H1 (cell line): ENCODE data around the gene CIB4. TPM values are rescaled to one million over a fixed set of nuclear protein-coding genes. Genes with fewer than 3 reads are reported as not detected.

Experiments used
- CTCF ChIA-PET: fragments of 300-600 bp; sonication (Branson Sonifier 250); formaldehyde crosslinking; loops from one replicate; lab custom pipeline; 2021; ENCODE audit not compliant: partially characterized antibody; lab: Charles Lee
- POLR2A ChIA-PET: fragments of 300-600 bp; sonication (Branson Sonifier 250); formaldehyde crosslinking; loops from one replicate; lab custom pipeline; 2021; ENCODE audit warnings: inconsistent platforms; ENCODE audit not compliant: partially characterized antibody; lab: Charles Lee
- DNase-seq, 2 experiments: peaks; one replicate each; pipeline versions ENCODE4 v3.0.0 to v3.0.0-alpha.2; 2010 to 2022; ENCODE audit warnings: low spot score in 2 of 2, low read depth in 1 of 2, mixed read lengths in 1 of 2
- FAIRE-seq: peaks from 2 replicates; lab custom pipeline; 2011; peaks lifted over from hg19 to GRCh38; lab: Jason Lieb, UNC
- H2AFZ ChIP-seq: 2 replicates; pipeline ENCODE4 v1.8.1; 2012; ENCODE audit warnings: low read length, inconsistent platforms
- H2AK5ac ChIP-seq: 2 replicates; pipeline ENCODE4 v1.6.1; 2013; ENCODE audit warnings: low read depth, low read length
- H2BK120ac ChIP-seq: replicated peaks from 2 replicates; pipeline ENCODE3; 2013; ENCODE audit warnings: low read depth, low read length, inconsistent platforms
- H2BK12ac ChIP-seq: 2 replicates; pipeline ENCODE4 v1.6.1; 2013; ENCODE audit warnings: low read depth, low read length
- H2BK15ac ChIP-seq: 2 replicates; pipeline ENCODE4 v1.6.1; 2013; ENCODE audit warnings: low read length
- H2BK20ac ChIP-seq: 2 replicates; pipeline ENCODE4 v1.6.1; 2013; ENCODE audit warnings: low read length
- H2BK5ac ChIP-seq: 2 replicates; pipeline ENCODE4 v1.6.1; 2013; ENCODE audit warnings: low read depth, low read length
- H3K14ac ChIP-seq: 2 replicates; pipeline ENCODE4 v1.6.1; 2013; ENCODE audit warnings: inconsistent platforms; ENCODE audit not compliant: insufficient read length
- H3K18ac ChIP-seq: 2 replicates; pipeline ENCODE4 v1.6.1; 2013; ENCODE audit warnings: low read length; ENCODE audit errors: extremely low read depth
- H3K23ac ChIP-seq: 2 replicates; pipeline ENCODE4 v1.6.1; 2013; ENCODE audit warnings: inconsistent platforms; ENCODE audit not compliant: insufficient read length
- H3K23me2 ChIP-seq: 2 replicates; pipeline ENCODE4 v1.6.1; 2013; ENCODE audit warnings: low read depth, low read length
- H3K27ac ChIP-seq: 2 replicates; pipeline ENCODE4 v1.6.1; 2011; ENCODE audit warnings: low read depth, low read length, inconsistent platforms
- H3K27me3 ChIP-seq, 4 experiments: replicated peaks in 1 of 4; 1 replicate in 1 of 4; 2 replicates in 3 of 4; pipeline versions ENCODE4 v1.6.1 to v1.8.1; 2011 to 2013; ENCODE audit warnings: low read length in 3 of 4, mild to moderate bottlenecking in 3 of 4, inconsistent platforms in 2 of 4, mixed read lengths in 2 of 4, moderate library complexity in 1 of 4; ENCODE audit not compliant: control insufficient read depth in 3 of 4, insufficient read depth in 3 of 4; ENCODE audit errors: extremely low read depth in 1 of 4
- H3K36me3 ChIP-seq, 4 experiments: 2 replicates each; pipeline versions ENCODE4 v1.6.1 to v1.8.1; 2011 to 2013; ENCODE audit warnings: mild to moderate bottlenecking in 4 of 4, low read length in 3 of 4, moderate library complexity in 2 of 4, control low read depth in 1 of 4, inconsistent platforms in 1 of 4; ENCODE audit not compliant: insufficient read depth in 4 of 4, control insufficient read depth in 2 of 4
- H3K4ac ChIP-seq: replicated peaks from 2 replicates; pipeline ENCODE3; 2013; ENCODE audit warnings: low read length, low read depth, mixed read lengths, inconsistent platforms; ENCODE audit not compliant: insufficient read length
- H3K4me1 ChIP-seq, 4 experiments: replicated peaks in 1 of 4; 1 replicate in 1 of 4; 2 replicates in 3 of 4; pipeline versions ENCODE4 v1.6.1 to v1.8.1; 2011 to 2013; ENCODE audit warnings: low read length in 3 of 4, inconsistent platforms in 2 of 4, mixed read lengths in 1 of 4; ENCODE audit not compliant: insufficient read depth in 4 of 4, control insufficient read depth in 3 of 4
- H3K4me2 ChIP-seq, 2 experiments: 2 replicates each; pipeline versions ENCODE4 v1.6.1 to v1.8.1; 2011 to 2013; ENCODE audit warnings: low read depth in 2 of 2, low read length in 2 of 2, control low read depth in 1 of 2, inconsistent platforms in 1 of 2, mild to moderate bottlenecking in 1 of 2; ENCODE audit not compliant: insufficient read depth in 1 of 2
- H3K4me3 ChIP-seq, 4 experiments: fragments of 200-600, 300-600 bp in 1 of 4; sonication (generic), shearing (Covaris generic), sonication (Bioruptor Twin) in 1 of 4; 2 replicates each; pipeline versions ENCODE4 v1.5.1 to v1.8.1; 2011 to 2016; ENCODE audit warnings: low read length in 4 of 4, low read depth in 3 of 4, control low read depth in 2 of 4, inconsistent platforms in 2 of 4, mild to moderate bottlenecking in 2 of 4, mixed read lengths in 1 of 4, moderate library complexity in 1 of 4; ENCODE audit not compliant: insufficient read depth in 2 of 4; ENCODE audit errors: extremely low read depth in 1 of 4
- H3K56ac ChIP-seq: replicated peaks from 2 replicates; pipeline ENCODE3; 2013; ENCODE audit warnings: low read depth, mild to moderate bottlenecking, mixed read lengths, low read length, inconsistent platforms; ENCODE audit not compliant: insufficient read length
- H3K79me1 ChIP-seq: 2 replicates; pipeline ENCODE4 v1.6.1; 2013; ENCODE audit warnings: low read depth, low read length, control low read depth
- H3K79me2 ChIP-seq, 2 experiments: 2 replicates each; pipeline versions ENCODE4 v1.6.1 to v1.8.1; 2012 to 2013; ENCODE audit warnings: low read length in 2 of 2, mild to moderate bottlenecking in 2 of 2, inconsistent platforms in 1 of 2; ENCODE audit not compliant: insufficient read depth in 2 of 2, control insufficient read depth in 1 of 2
- H3K9ac ChIP-seq, 4 experiments: replicated peaks in 1 of 4; 1 replicate in 1 of 4; 2 replicates in 3 of 4; pipeline versions ENCODE4 v1.6.1 to v1.8.1; 2011 to 2013; ENCODE audit warnings: low read depth in 3 of 4, low read length in 3 of 4, control low read depth in 2 of 4, mild to moderate bottlenecking in 2 of 4, moderate library complexity in 2 of 4, inconsistent platforms in 1 of 4; ENCODE audit errors: extremely low read depth in 1 of 4
- H3K9me3 ChIP-seq, 2 experiments: 2 replicates each; pipeline versions ENCODE4 v1.6.1 to v1.8.1; 2012 to 2013; ENCODE audit warnings: mild to moderate bottlenecking in 2 of 2, moderate library complexity in 2 of 2, control low read depth in 1 of 2, inconsistent platforms in 1 of 2, low read depth in 1 of 2, low read length in 1 of 2, mixed read lengths in 1 of 2; ENCODE audit not compliant: insufficient read depth in 2 of 2
- H4K20me1 ChIP-seq, 2 experiments: replicated peaks in 1 of 2; 2 replicates each; pipeline versions ENCODE3 to v1.8.1; 2011 to 2013; ENCODE audit warnings: inconsistent platforms in 2 of 2, low read length in 2 of 2, mild to moderate bottlenecking in 1 of 2; ENCODE audit not compliant: insufficient read depth in 2 of 2, control insufficient read depth in 1 of 2
- H4K5ac ChIP-seq: 2 replicates; pipeline ENCODE4 v1.6.1; 2013; ENCODE audit warnings: low read length, low read depth, mixed read lengths, inconsistent platforms; ENCODE audit not compliant: insufficient read length
- H4K8ac ChIP-seq: 2 replicates; pipeline ENCODE4 v1.8.0; 2013; ENCODE audit warnings: mild to moderate bottlenecking, moderate library complexity, low read length, inconsistent platforms; ENCODE audit not compliant: insufficient read depth; ENCODE audit errors: extremely low read depth
- H4K91ac ChIP-seq: replicated peaks from 2 replicates; pipeline ENCODE3; 2013; ENCODE audit warnings: low read length, mixed read lengths, inconsistent platforms; ENCODE audit not compliant: insufficient read length
- BRCA1 ChIP-seq: IDR thresholded peaks from 2 replicates; pipeline ENCODE4 v1.6.1; 2012; ENCODE audit warnings: low read depth, low read length, improper control_type of control experiment
- CBX5 ChIP-seq: fragments of 300-800, 300-1000 bp; sonication (generic); IDR thresholded peaks from 2 replicates; pipeline ENCODE4 v1.7.1; 2016; ENCODE audit warnings: antibody characterized with exemption, low read length, low read depth
- CHD2 ChIP-seq: IDR thresholded peaks from 2 replicates; pipeline ENCODE4 v1.6.1; 2012; ENCODE audit warnings: low read length, improper control_type of control experiment
- CREB1 ChIP-seq: IDR thresholded peaks from 2 replicates; pipeline ENCODE4 v1.6.1; 2012; ENCODE audit warnings: inconsistent platforms
- EP300 ChIP-seq, 2 experiments: IDR thresholded peaks; 1 replicate in 1 of 2; 2 replicates in 1 of 2; pipeline ENCODE4 v1.6.1; 2011 to 2012; ENCODE audit warnings: low read depth in 2 of 2, low read length in 2 of 2, mild to moderate bottlenecking in 2 of 2, borderline replicate concordance in 1 of 2, inconsistent platforms in 1 of 2, moderate library complexity in 1 of 2
- EZH2 ChIP-seq: fragments of 200-600 bp; sonication (generic); IDR thresholded peaks from 2 replicates; pipeline ENCODE4 v1.7.1; 2012; ENCODE audit warnings: low read depth, mild to moderate bottlenecking, moderate library complexity, low read length, inconsistent platforms; ENCODE audit not compliant: severe bottlenecking
- KDM1A ChIP-seq: fragments of 200-600, 300-600 bp; sonication (generic); IDR thresholded peaks from 2 replicates; pipeline ENCODE4 v1.7.1; 2016; ENCODE audit warnings: mild to moderate bottlenecking, low read length, borderline replicate concordance
- NRF1 ChIP-seq: IDR thresholded peaks from 2 replicates; pipeline ENCODE4 v1.6.1; 2011; ENCODE audit warnings: mild to moderate bottlenecking, low read depth, low read length, improper control_type of control experiment
- POU5F1 ChIP-seq: IDR thresholded peaks from 2 replicates; pipeline ENCODE4 v1.6.1; 2011; ENCODE audit warnings: low read depth, mild to moderate bottlenecking, low read length, moderate library complexity
- RXRA ChIP-seq: IDR thresholded peaks from 2 replicates; pipeline ENCODE4 v1.6.1; 2011; ENCODE audit warnings: low read depth, mild to moderate bottlenecking, low read length, moderate library complexity; ENCODE audit not compliant: insufficient read depth
- SIRT6 ChIP-seq: IDR thresholded peaks from one replicate; pipeline ENCODE4 v1.7.1; 2012; ENCODE audit warnings: low read length, inconsistent platforms
- SIX5 ChIP-seq: IDR thresholded peaks from 2 replicates; pipeline ENCODE4 v1.6.1; 2011; ENCODE audit warnings: mild to moderate bottlenecking, low read depth, low read length
- SP1 ChIP-seq: IDR thresholded peaks from 2 replicates; pipeline ENCODE4 v1.6.1; 2011; ENCODE audit warnings: low read depth, low read length
- TEAD4 ChIP-seq: IDR thresholded peaks from 2 replicates; pipeline ENCODE4 v1.6.1; 2012; ENCODE audit warnings: low read depth, low read length, inconsistent platforms, mixed read lengths
- WGBS, 2 experiments: shearing (Covaris generic) in 1 of 2; methylation state at CpG; one replicate each; pipeline versions ENCODE4 v1.1.6 to v1.1.7; 2013 to 2015; ENCODE audit warnings: low lambda C conversion rate in 2 of 2, mixed read lengths in 2 of 2, inconsistent platforms in 1 of 2, low coverage in 1 of 2, missing lambda C conversion rate in 1 of 2; ENCODE audit not compliant: insufficient replicate concordance in 2 of 2, insufficient coverage in 1 of 2, insufficient read length in 1 of 2; ENCODE audit errors: extremely low coverage in 1 of 2, missing lambda C conversion rate in 1 of 2; 5-methylcytosine and 5-hydroxymethylcytosine counted together
- polyA plus RNA-seq, 7 experiments: library from polyadenylated mRNA; depleted of rRNA in 3 of 7; stranded (reverse) in 5 of 7; unstranded in 2 of 7; fragments of >200 nt in 5 of 7; fragments of 200-250 nt in 2 of 7; gene quantifications; 1 replicate in 5 of 7; 2 replicates in 1 of 7; 4 replicates in 1 of 7; pipeline versions ENCODE4 v1.2.1 to v1.2.3, GENCODE V29; 2011 to 2013; ENCODE audit warnings: missing spikeins in 2 of 7, mixed read lengths in 2 of 7
- total RNA-seq: library from RNA; stranded (reverse); fragmentation: NEBNext Ultra II Directional; extraction: Animal tissue kit (Norgen Biotek cat#: 25700); gene quantifications from 2 replicates; pipeline ENCODE4 v1.2.1, GENCODE V29; 2021

CIB4 gene
- total and polyA plus RNA-seq, 2 of the 8 experiments (the other 6 are each of a cell fraction or from before 2014, with no cell fraction given), result not detected

DNA sequence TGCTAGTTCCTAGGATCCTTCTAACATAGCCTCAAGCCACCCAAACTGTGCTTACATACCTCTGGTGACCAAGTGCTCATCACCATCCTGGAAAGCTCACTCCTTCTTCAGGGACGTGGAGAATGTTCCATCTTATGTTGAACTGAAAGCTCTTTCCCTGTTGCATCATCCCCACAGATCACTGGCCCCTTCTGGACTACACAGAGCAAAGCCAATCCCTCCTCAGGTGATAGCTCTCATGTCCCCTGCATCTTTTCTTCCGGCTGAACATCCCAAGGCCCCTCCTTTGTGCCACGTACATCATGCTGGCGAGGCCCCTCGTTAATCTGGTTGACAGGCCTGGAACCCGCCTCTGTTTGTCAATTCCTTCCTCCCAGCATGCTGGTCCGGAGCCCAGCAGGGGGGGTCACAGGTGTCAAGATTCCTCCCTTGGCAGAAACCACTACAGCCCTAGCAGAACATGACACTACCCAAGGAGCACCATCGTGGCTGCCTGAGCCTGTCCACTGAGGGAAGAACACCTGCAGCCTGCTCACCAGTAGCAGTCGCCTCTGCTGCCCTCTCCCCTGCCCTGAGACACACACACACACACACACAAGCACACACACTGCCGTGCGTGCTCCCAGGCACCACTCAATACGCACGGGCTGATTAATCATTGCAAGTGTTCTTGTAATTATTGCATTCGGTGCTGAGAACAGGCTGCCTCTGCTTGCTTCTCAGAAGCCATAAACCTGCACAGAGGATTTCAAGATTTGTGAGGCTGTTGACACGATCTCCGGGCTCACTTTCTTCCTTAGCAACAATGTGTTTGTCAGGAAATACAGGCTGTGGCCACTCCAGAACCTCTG, 45.0 kb upstream of the CIB4 start:
- Histone ChIP-seq H3K27me3 (peaks cover 0 to 3% (median under 1%) of the 10 kb centered on the region in 4 experiments; a peak in 2 of 7 replicates), H2BK12ac (no peak overlapping the region), H4K8ac (no peak overlapping the region; the same call in 1 of the 2 replicates), H3K4me1 (no peaks in the 10 kb centered on the region), H2AK5ac (no peak overlapping the region), H4K91ac (no peak overlapping the region), H3K4me3 (no peak overlapping the region), H3K9ac (no peak overlapping the region), H3K23me2 (no peaks in the 10 kb centered on the region), H2AFZ (no peak overlapping the region), H3K4ac (no peak overlapping the region), H2BK5ac (no peak overlapping the region), H2BK15ac (no peak overlapping the region), H3K79me1 (no peaks in the 10 kb centered on the region), H3K56ac (no peak overlapping the region), H2BK120ac (no peak overlapping the region), H3K23ac (no peak overlapping the region), H4K5ac (no peak overlapping the region), H2BK20ac (no peak overlapping the region), H3K9me3 (no peaks in the 10 kb centered on the region), H3K14ac (no peak overlapping the region), H4K20me1 (no peaks in the 10 kb centered on the region), H3K27ac (no peak overlapping the region), H3K18ac (no peak overlapping the region), H3K79me2 (no peaks in the 10 kb centered on the region), H3K4me2 (no peak overlapping the region), H3K36me3 (no peaks in the 10 kb centered on the region)
- FAIRE-seq (no peak), DNase-seq (no peak)
- 85% methylated on average over 16 of the region's 16 CpGs; no CpG with 5 or more reads in 1 of the 2 experiments for WGBS, 2 experiments
- ChIA-PET CTCF (interaction anchor here (1.1 to 1.5 kb wide), 5 partner anchors 55 to 93 kb away, joined by 3 to 6 read pairs (median 3); no protein-coding TSS in a partner anchor), POLR2A (interaction anchor here (1.1 kb wide), 1 partner anchor 37 kb away, joined by 3 read pairs; no protein-coding TSS in a partner anchor)
- TF ChIP-seq NRF1 (no peak), POU5F1 (no peak), CHD2 (no peak), KDM1A (no peak), SIRT6 (no peak), CREB1 (no peak), RXRA (no peak), EP300 (IDR thresholded peaks at IDR 0.05; ENCODE audit: borderline replicate concordance in 1 of 2, low read depth in 2 of 2, low read length in 2 of 2) (no peak), SP1 (no peak), SIX5 (no peak), CBX5 (no peak), EZH2 (no peak), TEAD4 (no peak), BRCA1 (no peak)
